Spleen (tissue), 7 donors: ENCODE measurements around the gene TMED6.

Experiments
- CTCF ChIP-seq, 11 experiments: fragments of 200-600 bp in 7 of 11; fragments of 450-650 bp in 4 of 11; sonication (generic) in 4 of 11; IDR thresholded peaks in 8 of 11; conservative IDR thresholded peaks in 3 of 11; 1 replicate in 7 of 11; 2 replicates in 4 of 11; pipeline versions ENCODE4 v1.4.0 to v1.8.0; 2016 to 2021; ENCODE audit warnings: antibody characterized with exemption in 11 of 11, inconsistent platforms in 4 of 11, mild to moderate bottlenecking in 1 of 11
- POLR2A ChIP-seq, 3 donors: fragments of 450-650 bp; IDR thresholded peaks; one replicate each; pipeline ENCODE4 v1.5.1; 2017; ENCODE audit warnings: antibody characterized with exemption in 3 of 3, mild to moderate bottlenecking in 1 of 3
- donor health status: DM: no; HTN: no; CAD: no; lungs with moderate emphysema.
- donor health status: DM: no; HTN: no; CAD: no.
- donor health status: DM: no; HTN: no; CAD: no.

- TF ChIP-seq CTCF (IDR thresholded peaks at IDR 0.05 in 8 of 11, conservative IDR thresholded peaks at IDR 0.05 in 3 of 11): no peak
- TF ChIP-seq POLR2A (IDR thresholded peaks at IDR 0.05): no peak
These were observed 32.2 kb downstream of the TMED6 start for GRCh38 chr16:69319381-69319780.
